K562 (cell line): Measurements from ENCODE around the gene PAK1IP1. TPM values are rescaled to one million over a fixed set of nuclear protein-coding genes. Genes with fewer than 3 reads are reported as not detected.

ENCODE experiments used
- EGR1 ChIP-seq: fragments of 450-650 bp; conservative IDR thresholded peaks from 2 replicates; pipeline ENCODE4 v1.6.1; 2017; ENCODE audit warnings: mild to moderate bottlenecking
- FOXJ3 ChIP-seq: sonication (generic); formaldehyde crosslinking; IDR thresholded peaks from 2 replicates; pipeline ENCODE4 v1.4.0; 2020; ENCODE audit warnings: mild to moderate bottlenecking, missing genetic modification reagents
- FOXO4 ChIP-seq: fragments of 450-650 bp; formaldehyde crosslinking; IDR thresholded peaks from 2 replicates; pipeline ENCODE4 v1.4.0; 2020; ENCODE audit warnings: mild to moderate bottlenecking, moderate library complexity
- ILF3 ChIP-seq: fragments of 450-650 bp; IDR thresholded peaks from 2 replicates; pipeline ENCODE4 v1.6.1; 2018; ENCODE audit warnings: antibody characterized with exemption, mild to moderate bottlenecking, moderate library complexity, borderline replicate concordance
- KLF6 ChIP-seq: fragments of 250-450 bp; sonication (Bioruptor Pico); IDR thresholded peaks from 2 replicates; pipeline ENCODE4 v1.4.0; 2020; ENCODE audit warnings: mild to moderate bottlenecking, moderate library complexity, borderline replicate concordance
- MECOM ChIP-seq: fragments of 250-450 bp; sonication (Bioruptor Pico); IDR thresholded peaks from 2 replicates; pipeline ENCODE4 v1.8.0; 2022; ENCODE audit warnings: inconsistent platforms
- PREB ChIP-seq: sonication (generic); formaldehyde crosslinking; IDR thresholded peaks from 2 replicates; pipeline ENCODE4 v1.8.1; 2023; ENCODE audit warnings: mild to moderate bottlenecking, missing genetic modification reagents
- RBM14 ChIP-seq: fragments of 200-400 bp; formaldehyde crosslinking; IDR thresholded peaks from 2 replicates; pipeline ENCODE4 v1.6.1; 2018; ENCODE audit warnings: low read depth, mild to moderate bottlenecking, low read length, moderate library complexity, borderline replicate concordance; ENCODE audit not compliant: insufficient read depth
- RBM17 ChIP-seq: fragments of 200-400 bp; formaldehyde crosslinking; IDR thresholded peaks from 2 replicates; pipeline ENCODE4 v1.6.1; 2017; ENCODE audit warnings: low read depth, mild to moderate bottlenecking, low read length, borderline replicate concordance
- SMAD1 ChIP-seq: fragments of 150-350 bp; IDR thresholded peaks from 2 replicates; pipeline ENCODE4 v1.6.1; 2014; ENCODE audit warnings: low read length, low read depth; ENCODE audit not compliant: partially characterized antibody
- SMARCA5 ChIP-seq: fragments of 450-650 bp; IDR thresholded peaks from 2 replicates; pipeline ENCODE4 v1.6.1; 2016
- SRF ChIP-seq, 2 experiments: fragments of 250-450, 450-650 bp in 1 of 2; sonication (Bioruptor Pico) in 1 of 2; sonication (generic) in 1 of 2; formaldehyde crosslinking; IDR thresholded peaks; 2 replicates each; pipeline versions ENCODE4 v1.5.0 to v1.5.1; 2020 to 2022; ENCODE audit warnings: mild to moderate bottlenecking in 1 of 2, missing genetic modification reagents in 1 of 2
- TARDBP ChIP-seq: fragments of 450-650 bp; IDR thresholded peaks from 2 replicates; pipeline ENCODE4 v1.6.1; 2016
- THRAP3 ChIP-seq: fragments of 450-650 bp; IDR thresholded peaks from 2 replicates; pipeline ENCODE4 v1.6.1; 2016; ENCODE audit warnings: mild to moderate bottlenecking, inconsistent platforms, borderline replicate concordance
- ZNF518B ChIP-seq: fragments of 250-450 bp; sonication (Bioruptor Pico); IDR thresholded peaks from 2 replicates; pipeline ENCODE4 v1.5.0; 2021; ENCODE audit warnings: mild to moderate bottlenecking, moderate library complexity
- ZNF583 ChIP-seq: fragments of 250-450 bp; sonication (Bioruptor Pico); IDR thresholded peaks from 2 replicates; pipeline ENCODE4 v1.4.0; 2020
- ZNF609 ChIP-seq: sonication (generic); formaldehyde crosslinking; IDR thresholded peaks from 2 replicates; pipeline ENCODE4 v1.8.1; 2023; ENCODE audit warnings: missing genetic modification reagents, mild to moderate bottlenecking, borderline replicate concordance
- polyA plus RNA-seq, 8 experiments: library from polyadenylated mRNA; depleted of rRNA in 4 of 8; stranded (reverse) in 5 of 8; unstranded in 3 of 8; fragments of >200 nt; fragmentation: Nextera tagmentation in 2 of 8; fragmentation: Illumina TruSeq in 1 of 8; extraction: Ambion mirVana in 2 of 8; extraction: Trizol in 1 of 8; gene quantifications; 2 replicates each; pipeline versions ENCODE4 v1.2.1 to v1.2.3, GENCODE V29; 2011 to 2014; ENCODE audit warnings: inconsistent platforms in 1 of 8, missing spikeins in 1 of 8
- total RNA-seq, 7 experiments: library from RNA; depleted of rRNA in 6 of 7; stranded (reverse); fragments of >200 nt in 6 of 7; fragmentation: Illumina TruSeq in 2 of 7; extraction: Trizol in 2 of 7; gene quantifications; 2 replicates each; pipeline versions ENCODE4 v1.2.1 to v1.2.3, GENCODE V29; 2011 to 2021; ENCODE audit warnings: low replicate concordance in 1 of 7

The PAK1IP1 gene
- total and polyA plus RNA-seq, 9 of the 15 experiments (the other 6 are each of a cell fraction or from before 2014, with no cell fraction given) = 50.0 to 200 (median 87.0) TPM

- TF ChIP-seq ZNF609 (CRISPR knock-in tag) (no peak), ZNF518B (no peak), SMAD1 (no peak), FOXJ3 (CRISPR knock-in tag) (no peak), ZNF583 (CRISPR knock-in tag) (0 out of 2 replicates have a peak, but pooled peaks have one; percentile 27), TARDBP (0 out of 2 replicates have a peak, but pooled peaks have one; percentile 22), ILF3 (no peak), MECOM (CRISPR knock-in tag) (peak; percentile 64; the same call in 1 of the 2 replicates), SMARCA5 (no peak), EGR1 (0 out of 2 replicates have a peak, but pooled peaks have one; percentile 22), SRF (CRISPR knock-in tag; IDR thresholded peaks at IDR 0.05) (no peak), FOXO4 (CRISPR knock-in tag) (no peak), RBM17 (no peak), KLF6 (CRISPR knock-in tag) (peak; percentile 32; the same call in 1 of the 2 replicates), THRAP3 (no peak), PREB (CRISPR knock-in tag) (no peak), RBM14 (no peak)
Observed at GRCh38 chr6:10722570-10722819, 27.7 kb downstream of the PAK1IP1 start (continued).
